Peyer's patch (tissue), 4 donors: ENCODE data around the gene PODN. TPM values are rescaled to one million over a fixed set of nuclear protein-coding genes. Genes with fewer than 3 reads are reported as not detected.
A peak's percentile ranks its signal among the peaks of the same experiment; 100 is the strongest.

Source experiments
- DNase-seq, 3 donors: peaks; one replicate each; pipeline ENCODE4 v3.0.0-alpha.2; 2017 to 2019
- H3K27ac ChIP-seq, 4 donors: fragments of 200-600 bp; sonication (generic); one replicate each; pipeline ENCODE4 v1.5.1; 2016 to 2019
- H3K27me3 ChIP-seq, 2 donors: fragments of 200-600 bp; sonication (generic); one replicate each; pipeline ENCODE4 v1.5.1; 2019
- H3K36me3 ChIP-seq, 3 donors: fragments of 200-600 bp; sonication (generic); one replicate each; pipeline ENCODE4 v1.5.1; 2016 to 2019
- H3K4me1 ChIP-seq, 4 donors: fragments of 200-600 bp; sonication (generic); one replicate each; pipeline ENCODE4 v1.5.1; 2016 to 2019
- H3K4me3 ChIP-seq, 4 donors: fragments of 200-600 bp; sonication (generic); 1 replicate in 3 of 4; 2 replicates in 1 of 4; pipeline ENCODE4 v1.5.1; 2016 to 2019; ENCODE audit warnings: mild to moderate bottlenecking in 1 of 4
- H3K9me3 ChIP-seq, 4 donors: fragments of 200-600 bp; sonication (generic); one replicate each; pipeline ENCODE4 v1.5.1; 2016 to 2019; ENCODE audit warnings: mild to moderate bottlenecking in 1 of 4
- CTCF ChIP-seq, 6 experiments: fragments of 450-650 bp in 4 of 6; fragments of 200-600 bp in 2 of 6; sonication (generic) in 1 of 6; IDR thresholded peaks; one replicate each; pipeline ENCODE4 v1.5.1; 2017 to 2019; ENCODE audit warnings: antibody characterized with exemption in 6 of 6, mild to moderate bottlenecking in 3 of 6, moderate library complexity in 1 of 6
- POLR2A ChIP-seq, 2 donors: fragments of 450-650 bp; IDR thresholded peaks; one replicate each; pipeline ENCODE4 v1.5.1; 2017; ENCODE audit warnings: antibody characterized with exemption in 2 of 2, mild to moderate bottlenecking in 2 of 2, moderate library complexity in 2 of 2
- total RNA-seq, 4 donors: library from RNA; depleted of rRNA; stranded (reverse); fragments of >200 nt; gene quantifications; one replicate each; pipeline ENCODE4 v1.1.0, GENCODE V29; 2016

PODN gene
- total RNA-seq, result 10 to 100 TPM in 3 of 4 donors, 1 to 10 TPM in 1; 7.0 to 32.2 (median 17.0) TPM

- H3K27me3 ChIP-seq, result peaks cover 0 to 14% of the 10 kb centered on the region in 2 donors
- peak in 2 of 3 donors; percentile 46 to 49 for DNase-seq
- TF ChIP-seq CTCF (IDR thresholded peaks at IDR 0.05) (no peak), POLR2A (IDR thresholded peaks at IDR 0.05) (no peak)
- H3K9me3 ChIP-seq, result no peaks in the 10 kb centered on the region
- H3K4me1 ChIP-seq, result peaks cover 0 to 21% (median 5%) of the 10 kb centered on the region in 4 donors
- H3K36me3 ChIP-seq, result no peaks in the 10 kb centered on the region
- peak within 1 kb of the TSS; percentile 29 to 70 (median 45) for H3K4me3 ChIP-seq
- H3K27ac ChIP-seq, result peak within 1 kb of the TSS; percentile 13 to 55 (median 31)
Measured at GRCh38 chr1:53061859-53062707, at the start of gene PODN. Gene PODN (plus strand): TSS chr1:53062213. CDS start chr1:53069856, 7,643 bp downstream.

GRCh38 chr1:53014791-53015507, 47.1 kb upstream of the PODN start:
- Histone ChIP-seq H3K4me3 (peak overlapping the region; percentile 30 to 74 (median 61)), H3K27ac (peak overlapping the region; percentile 33 to 55 (median 40)), H3K27me3 (no peaks in the 10 kb centered on the region), H3K9me3 (no peaks in the 10 kb centered on the region), H3K36me3 (peaks cover 0 to 11% (median 0%) of the 10 kb centered on the region in 3 donors), H3K4me1 (peaks cover 0 to 16% (median 5%) of the 10 kb centered on the region in 4 donors)
- TF ChIP-seq CTCF (IDR thresholded peaks at IDR 0.05), result peak in 1 of 6 experiments; percentile 27
- TF ChIP-seq POLR2A (IDR thresholded peaks at IDR 0.05), result peak; percentile 24 to 53
- DNase-seq, result peak; percentile 76 to 93 (median 80)

GRCh38 chr1:53015508-53015860, 46.5 kb upstream of the PODN start:
- no peak for TF ChIP-seq POLR2A (IDR thresholded peaks at IDR 0.05)
- no peak for TF ChIP-seq CTCF (IDR thresholded peaks at IDR 0.05)
- peaks cover 0 to 16% (median 5%) of the 10 kb centered on the region in 4 donors for H3K4me1 ChIP-seq
- DNase-seq, result no peak
- peaks cover 0 to 11% (median 0%) of the 10 kb centered on the region in 3 donors for H3K36me3 ChIP-seq
- H3K4me3 ChIP-seq, result peak overlapping the region; percentile 30 to 74 (median 61)
- H3K27ac ChIP-seq, result peak overlapping the region in 3 of 4 donors; percentile 33 to 41 (median 38)
- H3K27me3 ChIP-seq, result no peaks in the 10 kb centered on the region
- no peaks in the 10 kb centered on the region for H3K9me3 ChIP-seq

GRCh38 chr1:53016705-53017104, 45.3 kb upstream of the PODN start:
- Histone ChIP-seq H3K27me3 (no peaks in the 10 kb centered on the region), H3K4me3 (no peak overlapping the region), H3K27ac (no peak overlapping the region), H3K9me3 (no peaks in the 10 kb centered on the region), H3K4me1 (peaks cover 0 to 16% (median 5%) of the 10 kb centered on the region in 4 donors), H3K36me3 (peaks cover 0 to 11% (median 0%) of the 10 kb centered on the region in 3 donors)
- TF ChIP-seq CTCF (IDR thresholded peaks at IDR 0.05) (no peak), POLR2A (IDR thresholded peaks at IDR 0.05) (no peak)
- DNase-seq, result no peak

GRCh38 chr1:53020588-53020987, 41.4 kb upstream of the PODN start:
- Histone ChIP-seq H3K9me3 (no peaks in the 10 kb centered on the region), H3K36me3 (peaks cover 0 to 11% (median 0%) of the 10 kb centered on the region in 3 donors), H3K4me1 (peaks cover 0 to 26% (median under 1%) of the 10 kb centered on the region in 4 donors), H3K4me3 (no peak overlapping the region), H3K27ac (no peak overlapping the region), H3K27me3 (no peaks in the 10 kb centered on the region)
- DNase-seq, result no peak
- TF ChIP-seq CTCF (IDR thresholded peaks at IDR 0.05) (no peak), POLR2A (IDR thresholded peaks at IDR 0.05) (no peak)
